NT2/D1 (cell line): Measurements from ENCODE around the gene VARS2.

ENCODE experiments used
- SUZ12 ChIP-seq: IDR thresholded peaks from 2 replicates; pipeline ENCODE4 v1.6.1; 2011; ENCODE audit not compliant: insufficient read length, insufficient read depth; ENCODE audit errors: extremely low read depth
- YY1 ChIP-seq: IDR thresholded peaks from 2 replicates; pipeline ENCODE4 v1.6.1; 2011; ENCODE audit not compliant: insufficient read length, insufficient read depth
- ZNF274 ChIP-seq: IDR thresholded peaks from 2 replicates; pipeline ENCODE4 v1.6.1; 2011; ENCODE audit warnings: mild to moderate bottlenecking, low read depth, low read length

- TF ChIP-seq YY1 = no peak
- TF ChIP-seq ZNF274 = no peak
- no peak for TF ChIP-seq SUZ12
Measured at GRCh38 chr6:30931969-30932645, 18.1 kb downstream of the VARS2 start, which contains the start of gene SFTA2.
